SK-N-SH (cell line): ENCODE results near the gene PHEX. TPM values are rescaled to one million over a fixed set of nuclear protein-coding genes. Genes with fewer than 3 reads are reported as not detected.

Source experiments
- CTCF ChIA-PET: fragments of 300-600, 350-600 bp; formaldehyde crosslinking; extraction: SDS; loops from one replicate; lab custom pipeline; 2021; lab: Yijun Ruan, JAX
- POLR2A ChIA-PET: fragments of 350-600 bp; sonication (Branson Sonifier 250); formaldehyde crosslinking; extraction: SDS; loops from one replicate; lab custom pipeline; 2020; ENCODE audit warnings: antibody characterized with exemption, inconsistent platforms; lab: Yijun Ruan, JAX
- DNase-seq: peaks from one replicate; pipeline ENCODE4 v3.0.0; 2012
- H2AFZ ChIP-seq: fragments of 200-600 bp; sonication (generic); 2 replicates; pipeline ENCODE4 v1.8.1; 2016; ENCODE audit warnings: antibody characterized with exemption, mild to moderate bottlenecking, low read depth
- H3F3A ChIP-seq: fragments of 200-600 bp; sonication (generic); replicated peaks from 2 replicates; pipeline ENCODE3; 2016; ENCODE audit warnings: antibody characterized with exemption, mild to moderate bottlenecking; ENCODE audit not compliant: insufficient read depth
- H3K27ac ChIP-seq, 2 experiments: fragments of 200-500 bp in 1 of 2; fragments of 200-600 bp in 1 of 2; sonication (Bioruptor generic) in 1 of 2; sonication (generic), shearing (Covaris generic) in 1 of 2; 2 replicates each; pipeline versions ENCODE4 v1.5.1 to v1.6.1; 2014 to 2016; ENCODE audit warnings: low read depth in 2 of 2, inconsistent platforms in 1 of 2, low read length in 1 of 2, mild to moderate bottlenecking in 1 of 2, mixed read lengths in 1 of 2
- H3K27me3 ChIP-seq: fragments of 200-600 bp; sonication (generic), shearing (Covaris generic); 2 replicates; pipeline ENCODE4 v1.6.1; 2016; ENCODE audit warnings: mixed run types; ENCODE audit not compliant: insufficient read depth
- H3K36me3 ChIP-seq, 2 experiments: fragments of 200-500 bp in 1 of 2; fragments of 200-600 bp in 1 of 2; sonication (Bioruptor generic) in 1 of 2; sonication (generic) in 1 of 2; replicated peaks in 1 of 2; 2 replicates each; pipeline versions ENCODE3 to v1.5.1; 2014 to 2016; ENCODE audit warnings: low read length in 1 of 2, mild to moderate bottlenecking in 1 of 2; ENCODE audit not compliant: insufficient read depth in 2 of 2, control insufficient read depth in 1 of 2
- H3K4me1 ChIP-seq, 2 experiments: fragments of 200-500 bp in 1 of 2; fragments of 200-600 bp in 1 of 2; sonication (Bioruptor generic) in 1 of 2; sonication (generic), shearing (Covaris generic) in 1 of 2; 2 replicates each; pipeline versions ENCODE4 v1.5.1 to v1.6.1; 2014 to 2016; ENCODE audit warnings: low read depth in 1 of 2, low read length in 1 of 2, mixed run types in 1 of 2; ENCODE audit not compliant: insufficient read depth in 2 of 2, control insufficient read depth in 1 of 2
- H3K4me2 ChIP-seq: fragments of 200-600 bp; sonication (generic), shearing (Covaris generic); 2 replicates; pipeline ENCODE4 v1.6.1; 2017; ENCODE audit warnings: mixed run types
- H3K4me3 ChIP-seq, 2 experiments: fragments of 200-500 bp in 1 of 2; fragments of 200-600 bp in 1 of 2; sonication (Bioruptor generic) in 1 of 2; sonication (generic), shearing (Covaris generic) in 1 of 2; 2 replicates each; pipeline versions ENCODE4 v1.5.1 to v1.8.1; 2014 to 2016; ENCODE audit warnings: low read depth in 2 of 2, inconsistent platforms in 1 of 2, low read length in 1 of 2, mild to moderate bottlenecking in 1 of 2, mixed read lengths in 1 of 2, moderate library complexity in 1 of 2
- H3K79me2 ChIP-seq: fragments of 200-600 bp; sonication (generic); 2 replicates; pipeline ENCODE4 v1.8.1; 2017; ENCODE audit warnings: mild to moderate bottlenecking; ENCODE audit not compliant: insufficient read depth
- H3K9ac ChIP-seq: fragments of 200-600 bp; sonication (generic); 2 replicates; pipeline ENCODE4 v1.6.1; 2017; ENCODE audit warnings: mixed run types
- H3K9me2 ChIP-seq: fragments of 200-600 bp; sonication (generic); 2 replicates; pipeline ENCODE4 v1.6.1; 2017; ENCODE audit warnings: mixed run types
- H3K9me3 ChIP-seq: fragments of 200-600 bp; sonication (generic); 2 replicates; pipeline ENCODE4 v1.6.1; 2017; ENCODE audit warnings: mixed run types, mild to moderate bottlenecking, moderate library complexity
- H4K20me1 ChIP-seq: fragments of 200-600 bp; sonication (generic); 2 replicates; pipeline ENCODE4 v1.6.1; 2017; ENCODE audit warnings: mild to moderate bottlenecking, mixed run types; ENCODE audit not compliant: insufficient read depth
- ELF1 ChIP-seq: IDR thresholded peaks from 2 replicates; pipeline ENCODE4 v1.4.0; 2012
- EZH2phosphoT487 ChIP-seq: fragments of 200-600 bp; sonication (generic); IDR thresholded peaks from 2 replicates; pipeline ENCODE4 v1.6.1; 2017; ENCODE audit warnings: low read depth, mixed run types, mild to moderate bottlenecking, antibody characterized with exemption, moderate library complexity, borderline replicate concordance
- FOSL2 ChIP-seq: IDR thresholded peaks from 2 replicates; pipeline ENCODE4 v1.4.0; 2012; ENCODE audit warnings: low read depth, mild to moderate bottlenecking, moderate library complexity, borderline replicate concordance
- FOXJ3 ChIP-seq: sonication (generic); formaldehyde crosslinking; IDR thresholded peaks from 2 replicates; pipeline ENCODE4 v1.5.1; 2020; ENCODE audit warnings: mild to moderate bottlenecking, missing genetic modification reagents
- JUND ChIP-seq: IDR thresholded peaks from 2 replicates; pipeline ENCODE4 v1.4.0; 2012
- MEF2A ChIP-seq: IDR thresholded peaks from 2 replicates; pipeline ENCODE4 v1.4.0; 2012; ENCODE audit warnings: low read depth, borderline replicate concordance
- MXI1 ChIP-seq: IDR thresholded peaks from 2 replicates; pipeline ENCODE4 v1.6.1; 2012; ENCODE audit warnings: mild to moderate bottlenecking, low read depth, low read length, improper control_type of control experiment
- NFIC ChIP-seq: IDR thresholded peaks from 2 replicates; pipeline ENCODE4 v1.4.0; 2012; ENCODE audit warnings: borderline replicate concordance
- NRF1 ChIP-seq: IDR thresholded peaks from 2 replicates; pipeline ENCODE4 v1.6.1; 2012; ENCODE audit warnings: low read depth, mild to moderate bottlenecking, low read length
- RAD21 ChIP-seq: IDR thresholded peaks from 2 replicates; pipeline ENCODE4 v1.6.1; 2012; ENCODE audit warnings: mild to moderate bottlenecking, low read length
- RXRA ChIP-seq: IDR thresholded peaks from 2 replicates; pipeline ENCODE4 v1.4.0; 2012; ENCODE audit warnings: low read depth, mild to moderate bottlenecking, borderline replicate concordance
- SIN3A ChIP-seq: IDR thresholded peaks from 2 replicates; pipeline ENCODE4 v1.6.1; 2012; ENCODE audit warnings: low read depth, mild to moderate bottlenecking, low read length, moderate library complexity, borderline replicate concordance
- TAF1 ChIP-seq: IDR thresholded peaks from 2 replicates; pipeline ENCODE4 v1.6.1; 2012; ENCODE audit warnings: low read depth, mild to moderate bottlenecking, low read length, moderate library complexity, borderline replicate concordance
- TCF12 ChIP-seq: IDR thresholded peaks from 2 replicates; pipeline ENCODE4 v1.4.0; 2012
- TEAD4 ChIP-seq: IDR thresholded peaks from 2 replicates; pipeline ENCODE4 v1.4.0; 2012; ENCODE audit warnings: mild to moderate bottlenecking, borderline replicate concordance; ENCODE audit not compliant: insufficient read depth
- USF1 ChIP-seq: IDR thresholded peaks from 2 replicates; pipeline ENCODE4 v1.4.0; 2012; ENCODE audit warnings: low read depth, borderline replicate concordance
- WGBS: methylation state at CpG from one replicate; pipeline ENCODE4 v1.1.6; 2017; ENCODE audit warnings: low lambda C conversion rate; 5-methylcytosine and 5-hydroxymethylcytosine counted together
- polyA plus RNA-seq, 3 experiments: library from polyadenylated mRNA; depleted of rRNA; stranded (reverse); fragments of >200 nt; gene quantifications; 2 replicates each; pipeline ENCODE4 v1.2.3, GENCODE V29; 2012
- TF ChIP-seq, protein P1 (sequence below): fragments of 150-350 bp; IDR thresholded peaks from 2 replicates; pipeline ENCODE4 v1.6.1; 2017; ENCODE audit warnings: antibody characterized with exemption, low read length, low read depth, borderline replicate concordance
- TF ChIP-seq, protein P2 (sequence below): fragments of 200-600 bp; sonication (generic); IDR thresholded peaks from 2 replicates; pipeline ENCODE4 v1.6.1; 2017; ENCODE audit warnings: antibody characterized with exemption, mild to moderate bottlenecking, moderate library complexity
- TF ChIP-seq, protein P3 (sequence below): IDR thresholded peaks from 2 replicates; pipeline ENCODE4 v1.4.0; 2012; ENCODE audit warnings: low read depth, borderline replicate concordance

PHEX gene
- polyA plus RNA-seq, 1 of the 3 experiments (the other 2 are of a cell fraction) = 0.35 TPM

- TF ChIP-seq, protein P1, sequence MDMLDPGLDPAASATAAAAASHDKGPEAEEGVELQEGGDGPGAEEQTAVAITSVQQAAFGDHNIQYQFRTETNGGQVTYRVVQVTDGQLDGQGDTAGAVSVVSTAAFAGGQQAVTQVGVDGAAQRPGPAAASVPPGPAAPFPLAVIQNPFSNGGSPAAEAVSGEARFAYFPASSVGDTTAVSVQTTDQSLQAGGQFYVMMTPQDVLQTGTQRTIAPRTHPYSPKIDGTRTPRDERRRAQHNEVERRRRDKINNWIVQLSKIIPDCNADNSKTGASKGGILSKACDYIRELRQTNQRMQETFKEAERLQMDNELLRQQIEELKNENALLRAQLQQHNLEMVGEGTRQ = no peak
- no peak for TF ChIP-seq NFIC
- TF ChIP-seq, all 33 proteins: peak for 0
Observed at GRCh38 chrX:22105971-22106370, 73.8 kb downstream of the PHEX start (continued).

DNA sequence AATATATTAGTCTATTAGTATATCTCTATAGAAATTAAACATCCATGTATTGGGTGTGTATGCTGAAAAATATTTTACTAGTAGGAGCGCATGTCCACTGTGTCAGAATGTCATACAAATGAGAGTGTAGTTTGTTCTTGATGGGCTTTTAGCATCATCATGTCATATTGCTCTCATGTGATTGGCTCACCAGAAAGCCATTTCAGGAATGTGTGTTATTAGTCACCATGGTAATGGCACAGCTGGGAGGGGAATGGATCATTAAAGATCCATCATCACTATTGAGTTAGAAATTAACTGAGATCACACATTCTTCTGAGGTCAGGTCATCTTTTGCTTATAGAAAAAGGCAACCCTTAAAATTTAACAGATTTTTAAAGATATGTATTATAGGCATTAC, 77.3 kb downstream of the PHEX start:
- Histone ChIP-seq H3F3A (peaks cover 16% of the 10 kb centered on the region), H3K9me3 (no peaks in the 10 kb centered on the region), H3K9me2 (no peaks in the 10 kb centered on the region), H2AFZ (no peak overlapping the region), H3K79me2 (no peaks in the 10 kb centered on the region), H3K4me3 (no peak overlapping the region), H4K20me1 (no peaks in the 10 kb centered on the region), H3K27ac (no peak overlapping the region), H3K4me1 (no peaks in the 10 kb centered on the region), H3K27me3 (no peaks in the 10 kb centered on the region), H3K36me3 (no peaks in the 10 kb centered on the region), H3K9ac (no peak overlapping the region), H3K4me2 (no peak overlapping the region)
- no peak for DNase-seq
- ChIA-PET POLR2A (no interaction called here), CTCF (interaction anchor here (1.2 kb wide), 1 partner anchor 124 kb away, joined by 4 read pairs; no protein-coding TSS in a partner anchor)
- TF ChIP-seq MXI1 = no peak
- TF ChIP-seq JUND = 0 out of 2 replicates have a peak, but pooled peaks have one; percentile 25
- 0 out of 2 replicates have a peak, but pooled peaks have one; percentile 28 for TF ChIP-seq TEAD4
- no peak for TF ChIP-seq FOXJ3
- 83% methylated on average over 1 of the region's 1 CpG for WGBS

DNA sequence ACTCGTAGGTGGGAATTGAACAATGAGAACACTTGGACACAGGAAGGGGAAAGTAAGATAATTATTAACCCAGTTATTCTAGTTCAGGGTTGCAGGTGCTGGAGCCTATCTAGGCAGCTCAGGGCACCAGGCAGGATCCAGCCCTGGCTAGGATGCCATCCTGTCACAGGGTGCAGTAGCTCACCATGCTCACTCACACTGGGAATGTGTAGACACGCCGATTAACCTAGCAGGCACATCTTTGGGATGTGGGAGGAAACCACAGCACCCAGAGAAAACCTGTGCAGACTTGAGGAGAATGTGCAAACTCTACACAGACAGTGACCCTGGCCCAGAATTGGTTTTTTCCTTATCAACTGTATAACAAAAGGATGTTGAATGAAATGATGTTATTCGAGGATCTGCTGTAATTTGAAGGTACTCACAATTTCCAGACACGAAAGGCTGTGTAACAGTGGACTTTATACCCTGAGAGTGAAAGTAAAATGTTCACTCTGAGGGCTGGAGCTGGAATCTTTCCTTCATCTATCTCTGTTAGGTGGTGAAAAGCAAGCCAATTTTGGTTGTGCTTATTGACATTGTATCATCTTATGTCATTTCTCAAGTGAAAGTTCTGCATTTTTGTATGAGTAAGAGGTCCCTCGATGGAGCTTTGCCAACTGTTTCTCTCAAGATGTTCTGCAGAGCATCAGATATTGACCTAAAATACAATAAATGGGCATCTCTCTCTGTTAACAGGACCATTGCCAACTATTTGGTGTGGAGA, 78.8 kb downstream of the PHEX start:
- H3K9me2 ChIP-seq = no peaks in the 10 kb centered on the region
- H3K9ac ChIP-seq = no peak overlapping the region
- peak overlapping the region; percentile 15; the same call in 1 of the 2 replicates for H3K4me2 ChIP-seq
- H3K27ac ChIP-seq = peak overlapping the region in 1 of 2 experiments; percentile 39; a peak in 1 of 4 replicates
- ChIA-PET CTCF (interaction anchor here (1.0 to 1.1 kb wide), 2 partner anchors 82 to 126 kb away, joined by 3 read pairs; no protein-coding TSS in a partner anchor), POLR2A (no interaction called here)
- no peak for DNase-seq
- H3F3A ChIP-seq = peaks cover 16% of the 10 kb centered on the region
- H3K4me1 ChIP-seq = no peaks in the 10 kb centered on the region
- no peaks in the 10 kb centered on the region for H3K9me3 ChIP-seq
- H3K79me2 ChIP-seq = no peaks in the 10 kb centered on the region
- WGBS = 27% methylated on average over 6 of the region's 6 CpGs
- H4K20me1 ChIP-seq = no peaks in the 10 kb centered on the region
- peak overlapping the region in 1 of 2 experiments; percentile 0; a peak in 1 of 4 replicates for H3K4me3 ChIP-seq
- H2AFZ ChIP-seq = no peak overlapping the region
- H3K36me3 ChIP-seq = no peaks in the 10 kb centered on the region
- H3K27me3 ChIP-seq = no peaks in the 10 kb centered on the region
- TF ChIP-seq NRF1 (no peak), TAF1 (no peak), USF1 (no peak), RAD21 (no peak), RXRA (no peak), TCF12 (peak; percentile 70), MEF2A (no peak), FOSL2 (peak; percentile 9; the same call in 1 of the 2 replicates), MXI1 (no peak), EZH2phosphoT487 (no peak), TEAD4 (no peak), ELF1 (no peak), FOXJ3 (no peak), SIN3A (no peak)
- TF ChIP-seq, protein P2, sequence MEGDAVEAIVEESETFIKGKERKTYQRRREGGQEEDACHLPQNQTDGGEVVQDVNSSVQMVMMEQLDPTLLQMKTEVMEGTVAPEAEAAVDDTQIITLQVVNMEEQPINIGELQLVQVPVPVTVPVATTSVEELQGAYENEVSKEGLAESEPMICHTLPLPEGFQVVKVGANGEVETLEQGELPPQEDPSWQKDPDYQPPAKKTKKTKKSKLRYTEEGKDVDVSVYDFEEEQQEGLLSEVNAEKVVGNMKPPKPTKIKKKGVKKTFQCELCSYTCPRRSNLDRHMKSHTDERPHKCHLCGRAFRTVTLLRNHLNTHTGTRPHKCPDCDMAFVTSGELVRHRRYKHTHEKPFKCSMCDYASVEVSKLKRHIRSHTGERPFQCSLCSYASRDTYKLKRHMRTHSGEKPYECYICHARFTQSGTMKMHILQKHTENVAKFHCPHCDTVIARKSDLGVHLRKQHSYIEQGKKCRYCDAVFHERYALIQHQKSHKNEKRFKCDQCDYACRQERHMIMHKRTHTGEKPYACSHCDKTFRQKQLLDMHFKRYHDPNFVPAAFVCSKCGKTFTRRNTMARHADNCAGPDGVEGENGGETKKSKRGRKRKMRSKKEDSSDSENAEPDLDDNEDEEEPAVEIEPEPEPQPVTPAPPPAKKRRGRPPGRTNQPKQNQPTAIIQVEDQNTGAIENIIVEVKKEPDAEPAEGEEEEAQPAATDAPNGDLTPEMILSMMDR = no peak
- TF ChIP-seq, protein P3, sequence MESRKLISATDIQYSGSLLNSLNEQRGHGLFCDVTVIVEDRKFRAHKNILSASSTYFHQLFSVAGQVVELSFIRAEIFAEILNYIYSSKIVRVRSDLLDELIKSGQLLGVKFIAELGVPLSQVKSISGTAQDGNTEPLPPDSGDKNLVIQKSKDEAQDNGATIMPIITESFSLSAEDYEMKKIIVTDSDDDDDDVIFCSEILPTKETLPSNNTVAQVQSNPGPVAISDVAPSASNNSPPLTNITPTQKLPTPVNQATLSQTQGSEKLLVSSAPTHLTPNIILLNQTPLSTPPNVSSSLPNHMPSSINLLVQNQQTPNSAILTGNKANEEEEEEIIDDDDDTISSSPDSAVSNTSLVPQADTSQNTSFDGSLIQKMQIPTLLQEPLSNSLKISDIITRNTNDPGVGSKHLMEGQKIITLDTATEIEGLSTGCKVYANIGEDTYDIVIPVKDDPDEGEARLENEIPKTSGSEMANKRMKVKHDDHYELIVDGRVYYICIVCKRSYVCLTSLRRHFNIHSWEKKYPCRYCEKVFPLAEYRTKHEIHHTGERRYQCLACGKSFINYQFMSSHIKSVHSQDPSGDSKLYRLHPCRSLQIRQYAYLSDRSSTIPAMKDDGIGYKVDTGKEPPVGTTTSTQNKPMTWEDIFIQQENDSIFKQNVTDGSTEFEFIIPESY = no peak
